Activated CD4-positive, alpha-beta T cell treated with anti-CD3 and anti-CD28 coated beads, Interleukin-2, amount 10 ng/mL, durations not matched to agents 24 days and 14 days (primary cell): ENCODE data around the gene SLC35C1. TPM values are rescaled to one million over a fixed set of nuclear protein-coding genes. Genes with fewer than 3 reads are reported as not detected.

Experiments
- DNase-seq: peaks from one replicate; pipeline ENCODE4 v3.0.0; 2022
- H3K27ac Mint-ChIP-seq: one replicate; pipeline ENCODE4 v1.8.0; 2022; ENCODE audit warnings: mild to moderate bottlenecking, mixed read lengths
- H3K27me3 Mint-ChIP-seq: one replicate; pipeline ENCODE4 v1.8.0; 2022; ENCODE audit warnings: mixed read lengths
- H3K36me3 Mint-ChIP-seq: one replicate; pipeline ENCODE4 v1.8.0; 2022; ENCODE audit warnings: low read depth, mild to moderate bottlenecking, mixed read lengths
- H3K4me1 Mint-ChIP-seq: one replicate; pipeline ENCODE4 v1.8.0; 2021; ENCODE audit warnings: mixed read lengths
- H3K4me3 Mint-ChIP-seq: one replicate; pipeline ENCODE4 v1.8.0; 2022; ENCODE audit warnings: mild to moderate bottlenecking, moderate library complexity, mixed read lengths
- H3K9me3 Mint-ChIP-seq: one replicate; pipeline ENCODE4 v1.8.0; 2021; ENCODE audit warnings: mixed read lengths
- intact Hi-C: fragments of 100-400 bp; cut with micrococcal nuclease; formaldehyde crosslinking; loops from one replicate; pipeline ENCODE4 v1.15.1; 2023
- total RNA-seq: library from RNA; stranded (reverse); gene quantifications from 2 replicates; pipeline ENCODE4 v1.2.3, GENCODE V29; 2022

SLC35C1 gene
- total RNA-seq, 1 donor from 2014 or later, result 15.3 TPM

DNA sequence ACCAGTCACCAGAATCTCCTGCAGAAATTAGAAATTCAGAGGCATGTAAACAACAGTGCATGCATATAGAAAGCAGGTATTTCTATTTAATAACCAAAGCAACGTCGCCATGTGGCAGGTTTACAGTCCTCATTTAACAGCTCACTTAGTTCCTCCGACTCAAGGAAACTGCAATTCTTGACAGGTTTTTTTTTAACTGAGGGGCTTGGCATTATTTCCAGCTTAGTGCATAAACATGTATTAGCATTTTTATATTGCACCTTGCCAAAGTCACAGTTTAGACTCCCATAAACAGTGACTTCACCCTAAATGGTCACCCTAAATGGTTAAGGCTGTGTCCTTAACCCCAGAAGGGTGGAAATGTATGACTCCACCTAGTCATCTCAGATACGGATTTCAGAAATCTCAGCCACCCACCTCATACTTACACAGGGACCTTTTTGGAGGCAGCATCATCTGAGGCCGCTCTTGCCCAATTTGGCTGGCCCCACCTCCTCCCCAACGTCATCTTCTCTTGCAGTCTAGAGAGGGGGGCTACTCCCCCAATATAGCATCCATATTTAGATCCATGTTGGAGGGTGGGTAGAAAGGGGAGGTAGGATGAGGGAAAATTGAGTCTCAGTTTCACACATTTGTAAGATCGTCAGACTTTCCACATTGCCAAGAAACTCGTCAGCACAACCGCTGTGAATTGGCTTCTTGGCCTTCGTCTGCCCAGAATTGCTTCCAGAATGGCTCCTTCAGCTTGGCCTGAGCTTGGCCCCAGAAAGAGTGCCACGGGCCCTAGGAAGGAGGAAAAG, 31.8 kb upstream of the SLC35C1 start:
- intact Hi-C loops, result loop anchor here (1.0 to 5.0 kb wide), 2 partner anchors 116 to 402 kb away; no protein-coding TSS in a partner anchor
- H3K36me3 Mint-ChIP-seq, result no peaks in the 10 kb centered on the region
- no peak overlapping the region for H3K27ac Mint-ChIP-seq
- no peak overlapping the region for H3K4me3 Mint-ChIP-seq
- no peaks in the 10 kb centered on the region for H3K9me3 Mint-ChIP-seq
- DNase-seq, result no peak
- peaks cover 20% of the 10 kb centered on the region for H3K27me3 Mint-ChIP-seq
- peaks cover 16% of the 10 kb centered on the region for H3K4me1 Mint-ChIP-seq

DNA sequence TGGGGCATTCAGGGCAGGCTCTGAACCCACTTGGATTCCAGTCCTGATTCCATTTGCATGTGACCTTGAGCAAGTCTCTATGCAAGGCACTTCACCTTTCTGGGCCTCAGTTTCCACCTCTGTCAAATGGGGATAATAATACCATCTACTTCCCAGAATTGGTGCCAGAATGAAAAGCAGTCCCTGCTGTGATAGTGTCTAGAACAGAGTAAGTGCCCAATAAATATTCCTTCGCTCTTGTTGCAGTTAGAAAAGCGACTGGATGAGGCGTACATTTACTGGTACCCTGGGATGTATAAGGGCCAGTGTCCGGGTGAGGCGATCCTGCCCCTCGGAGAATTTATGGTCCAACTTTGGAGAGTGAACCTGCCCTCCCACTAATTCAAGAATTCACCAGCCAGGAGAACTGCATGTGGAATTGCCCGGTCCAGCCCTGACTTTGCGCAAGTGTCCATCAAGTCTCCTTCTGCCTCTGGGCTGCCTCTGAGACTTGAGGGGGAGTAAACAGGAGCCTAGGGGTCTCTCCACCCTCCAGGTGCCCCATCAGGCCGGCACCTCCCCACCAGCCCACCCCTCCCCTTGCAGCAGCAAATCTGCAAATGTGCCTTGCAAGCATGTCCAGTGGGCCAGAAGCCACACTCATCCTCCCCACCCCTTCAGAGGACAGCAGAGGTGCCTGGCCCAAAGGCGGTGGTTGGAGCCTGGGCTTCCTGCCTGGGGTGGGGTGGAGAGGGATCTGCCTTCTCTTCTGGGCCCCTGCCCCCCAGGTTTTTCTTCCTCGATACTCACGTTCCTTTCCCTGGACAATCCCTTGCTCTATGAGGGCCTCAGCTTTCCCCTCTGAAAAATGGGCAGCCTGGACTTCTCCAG, 30.9 kb upstream of the SLC35C1 start:
- DNase-seq, result no peak
- H3K27me3 Mint-ChIP-seq, result peaks cover 18% of the 10 kb centered on the region
- H3K4me1 Mint-ChIP-seq, result peaks cover 16% of the 10 kb centered on the region
- intact Hi-C loops, result loop anchor here (5.0 kb wide), 1 partner anchor 117 kb away; no protein-coding TSS in a partner anchor
- no peaks in the 10 kb centered on the region for H3K9me3 Mint-ChIP-seq
- H3K4me3 Mint-ChIP-seq, result no peak overlapping the region
- no peaks in the 10 kb centered on the region for H3K36me3 Mint-ChIP-seq
- no peak overlapping the region for H3K27ac Mint-ChIP-seq

DNA sequence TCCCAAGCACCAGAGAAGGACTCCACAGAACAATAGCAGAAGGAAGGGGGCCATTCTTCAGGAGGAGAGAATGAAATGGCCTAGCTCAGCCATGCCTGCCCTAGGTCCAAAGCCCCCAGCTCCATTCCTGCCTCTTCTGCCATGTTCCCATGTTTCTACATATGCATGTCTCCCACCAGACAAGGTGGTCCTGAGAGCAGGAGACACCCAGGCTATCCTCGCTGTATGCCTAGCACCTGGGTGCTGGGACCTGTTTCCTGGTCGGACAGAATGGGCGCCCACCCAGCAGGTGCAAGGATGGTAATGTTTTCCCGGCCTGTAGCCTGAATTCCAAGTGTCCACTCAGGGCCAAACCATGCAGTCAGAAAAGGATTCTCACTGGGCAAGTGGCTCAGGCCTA, 30.2 kb upstream of the SLC35C1 start:
- intact Hi-C loops, result loop anchor here (5.0 kb wide), 1 partner anchor 117 kb away; no protein-coding TSS in a partner anchor
- Mint-ChIP-seq H3K9me3 (no peaks in the 10 kb centered on the region), H3K4me1 (peaks cover 16% of the 10 kb centered on the region), H3K4me3 (no peak overlapping the region), H3K36me3 (no peaks in the 10 kb centered on the region), H3K27me3 (peaks cover 15% of the 10 kb centered on the region), H3K27ac (no peak overlapping the region)
- DNase-seq, result no peak

DNA sequence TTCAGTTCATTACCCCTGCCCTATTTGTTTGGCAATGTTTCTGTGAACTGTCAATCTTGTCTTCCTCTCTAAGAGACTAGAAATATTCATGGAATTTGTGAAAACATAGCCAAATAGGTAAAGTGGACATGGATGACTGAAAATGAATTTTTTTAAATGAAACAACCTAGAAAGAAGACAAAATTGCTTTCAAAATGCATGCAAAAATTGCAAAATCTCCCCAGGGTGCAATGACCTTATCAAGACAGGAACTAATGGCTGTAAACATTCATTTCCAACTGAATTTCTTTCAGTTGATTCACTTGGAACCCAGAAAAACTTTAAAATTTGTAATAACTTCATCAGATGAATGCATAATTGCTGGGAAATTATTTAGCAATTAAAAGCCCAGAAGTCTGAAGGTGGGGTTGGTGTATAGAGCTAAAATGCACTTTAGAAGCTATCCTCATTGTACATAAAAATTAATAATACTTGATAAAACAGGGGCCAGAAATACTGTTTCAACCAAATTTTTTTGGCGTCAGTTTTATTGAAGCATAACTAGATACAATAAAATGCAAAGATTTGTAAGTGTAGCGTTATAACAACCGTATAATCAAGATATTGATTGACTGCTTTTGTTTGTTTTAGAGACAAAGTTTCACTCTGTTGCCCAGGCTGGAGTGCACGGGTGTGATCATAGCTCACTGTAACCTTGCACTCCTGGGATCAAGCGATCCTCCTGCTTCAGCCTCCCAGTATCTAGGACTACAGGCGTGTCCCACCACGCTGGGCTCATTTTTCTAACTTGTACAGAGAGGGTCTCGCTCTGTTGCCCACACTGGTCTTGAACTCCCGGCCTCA, 27.6 kb upstream of the SLC35C1 start:
- intact Hi-C loops, result no loop called here
- H3K36me3 Mint-ChIP-seq, result no peaks in the 10 kb centered on the region
- H3K4me3 Mint-ChIP-seq, result no peak overlapping the region
- no peaks in the 10 kb centered on the region for H3K4me1 Mint-ChIP-seq
- no peak for DNase-seq
- H3K27ac Mint-ChIP-seq, result no peak overlapping the region
- peaks cover 7% of the 10 kb centered on the region for H3K27me3 Mint-ChIP-seq
- H3K9me3 Mint-ChIP-seq, result no peaks in the 10 kb centered on the region

DNA sequence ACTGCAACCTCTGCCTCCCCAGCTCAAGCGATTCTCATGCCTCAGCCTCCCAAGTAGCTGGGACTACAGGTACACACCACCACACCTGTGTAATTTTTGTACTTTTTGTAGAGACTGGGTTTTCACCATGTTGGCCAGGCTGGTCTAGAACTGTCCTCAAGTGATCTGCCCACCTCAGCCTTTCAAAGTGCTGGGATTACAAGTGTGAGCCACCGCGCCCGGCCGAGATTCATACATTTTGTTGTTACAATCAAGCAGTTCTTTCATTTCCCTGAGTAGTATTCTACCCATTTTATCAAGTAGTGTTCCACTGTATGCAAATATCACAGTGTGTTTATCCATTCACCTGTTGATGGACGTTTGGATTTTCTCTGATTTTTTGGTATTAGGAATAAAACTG, 26.6 kb upstream of the SLC35C1 start:
- H3K4me3 Mint-ChIP-seq, result no peak overlapping the region
- intact Hi-C loops, result no loop called here

DNA sequence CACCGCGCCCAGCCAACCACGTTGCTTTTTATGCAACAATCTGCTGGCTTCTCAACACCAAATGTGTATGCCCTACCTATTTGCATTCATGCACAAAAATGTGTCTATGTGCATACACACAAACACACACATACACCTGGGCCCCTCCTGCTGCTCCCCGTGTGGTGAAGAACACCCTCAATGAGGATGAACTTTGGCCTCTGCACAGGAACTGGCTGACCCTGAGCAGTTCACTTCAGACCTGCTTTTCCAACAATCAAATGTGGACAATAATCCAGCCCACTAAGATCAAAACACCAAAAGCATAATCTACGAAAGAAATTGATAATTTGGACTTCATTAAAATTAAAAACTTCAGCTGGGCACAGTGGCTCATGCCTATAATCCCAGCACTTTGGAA, 25.3 kb upstream of the SLC35C1 start:
- no peaks in the 10 kb centered on the region for H3K4me1 Mint-ChIP-seq
- intact Hi-C loops, result no loop called here
- no peak overlapping the region for H3K4me3 Mint-ChIP-seq
- H3K27ac Mint-ChIP-seq, result no peak overlapping the region
- no peak for DNase-seq
- H3K9me3 Mint-ChIP-seq, result no peaks in the 10 kb centered on the region
- H3K27me3 Mint-ChIP-seq, result peaks cover 15% of the 10 kb centered on the region
- H3K36me3 Mint-ChIP-seq, result no peaks in the 10 kb centered on the region

More for the DNA sequence above, 26.6 kb upstream of the SLC35C1 start:
- Mint-ChIP-seq H3K27ac (no peak overlapping the region), H3K27me3 (peaks cover 11% of the 10 kb centered on the region), H3K9me3 (no peaks in the 10 kb centered on the region), H3K36me3 (no peaks in the 10 kb centered on the region), H3K4me1 (no peaks in the 10 kb centered on the region)
- DNase-seq, result no peak

DNA sequence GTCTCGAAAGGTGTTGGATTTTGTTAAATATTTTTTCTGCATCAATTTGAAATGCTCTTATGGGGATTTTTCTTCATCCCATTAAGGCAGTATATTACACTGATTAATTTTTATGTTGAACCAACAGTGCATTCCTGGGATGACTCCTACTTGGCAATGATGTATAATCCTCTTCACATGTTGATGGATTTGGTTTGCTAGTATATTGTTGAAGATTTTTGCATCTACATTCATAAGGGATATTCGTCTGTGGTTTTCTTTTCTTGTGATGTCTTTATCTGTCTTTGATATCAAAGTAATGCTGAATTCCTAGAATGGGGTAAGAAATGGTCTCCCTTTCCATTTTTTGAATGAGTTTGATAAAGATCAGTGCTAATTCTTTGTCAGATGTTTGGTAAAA, 18.7 kb upstream of the SLC35C1 start:
- peaks cover 20% of the 10 kb centered on the region for H3K27me3 Mint-ChIP-seq
- H3K27ac Mint-ChIP-seq, result no peak overlapping the region
- H3K36me3 Mint-ChIP-seq, result no peaks in the 10 kb centered on the region
- no peak for DNase-seq
- no peak overlapping the region for H3K4me3 Mint-ChIP-seq
- H3K4me1 Mint-ChIP-seq, result peaks cover 3% of the 10 kb centered on the region
- intact Hi-C loops, result no loop called here
- peaks cover 6% of the 10 kb centered on the region for H3K9me3 Mint-ChIP-seq

DNA sequence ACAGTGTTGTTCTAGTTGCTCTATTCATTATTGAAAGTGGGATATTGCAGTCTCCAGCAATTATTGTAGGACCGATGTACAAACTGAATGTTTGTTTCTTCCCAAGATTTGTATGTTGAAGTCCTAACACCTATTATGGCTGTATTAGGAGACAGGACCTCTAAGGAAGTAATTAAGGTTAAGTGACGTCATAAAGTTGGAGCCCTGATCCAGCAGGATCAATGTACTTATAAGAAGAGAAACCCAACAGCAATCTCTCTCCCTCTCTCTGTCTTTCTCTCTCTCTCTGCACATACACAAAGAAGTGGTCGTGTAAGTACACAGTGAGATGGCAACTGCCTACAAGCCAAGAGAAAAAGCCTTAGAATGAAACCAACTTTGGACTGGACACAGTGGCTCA, 16.1 kb upstream of the SLC35C1 start:
- Mint-ChIP-seq H3K4me3 (no peak overlapping the region), H3K4me1 (peaks cover 3% of the 10 kb centered on the region), H3K36me3 (no peaks in the 10 kb centered on the region)

DNA sequence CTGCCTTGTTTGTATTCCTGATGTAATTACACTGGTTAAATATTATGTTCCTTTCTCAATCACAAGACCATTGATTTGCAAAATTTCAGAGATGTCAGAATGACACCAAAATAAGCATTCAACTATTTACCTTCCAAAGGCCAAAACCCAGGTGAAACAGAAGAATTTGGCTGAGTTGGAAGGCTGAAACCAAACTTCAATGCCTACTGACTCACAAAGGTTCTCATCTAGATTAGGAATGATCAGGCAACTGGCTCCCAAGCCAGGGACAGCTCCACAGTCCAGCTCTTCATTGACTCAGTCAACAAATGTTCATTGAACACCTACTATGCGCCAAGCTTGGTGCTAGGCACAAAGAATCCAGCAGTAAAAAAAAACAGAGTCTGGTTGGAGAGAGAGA, 13.4 kb upstream of the SLC35C1 start:
- no peak for DNase-seq
- no peak overlapping the region for H3K27ac Mint-ChIP-seq
- H3K27me3 Mint-ChIP-seq, result peaks cover 20% of the 10 kb centered on the region
- intact Hi-C loops, result no loop called here
- H3K36me3 Mint-ChIP-seq, result no peaks in the 10 kb centered on the region
- no peak overlapping the region for H3K4me3 Mint-ChIP-seq
- H3K9me3 Mint-ChIP-seq, result peaks cover 6% of the 10 kb centered on the region
- no peaks in the 10 kb centered on the region for H3K4me1 Mint-ChIP-seq

More for the DNA sequence above, 16.1 kb upstream of the SLC35C1 start:
- peaks cover 17% of the 10 kb centered on the region for H3K27me3 Mint-ChIP-seq
- intact Hi-C loops, result no loop called here
- no peak for DNase-seq
- H3K27ac Mint-ChIP-seq, result no peak overlapping the region
- H3K9me3 Mint-ChIP-seq, result peaks cover 6% of the 10 kb centered on the region

DNA sequence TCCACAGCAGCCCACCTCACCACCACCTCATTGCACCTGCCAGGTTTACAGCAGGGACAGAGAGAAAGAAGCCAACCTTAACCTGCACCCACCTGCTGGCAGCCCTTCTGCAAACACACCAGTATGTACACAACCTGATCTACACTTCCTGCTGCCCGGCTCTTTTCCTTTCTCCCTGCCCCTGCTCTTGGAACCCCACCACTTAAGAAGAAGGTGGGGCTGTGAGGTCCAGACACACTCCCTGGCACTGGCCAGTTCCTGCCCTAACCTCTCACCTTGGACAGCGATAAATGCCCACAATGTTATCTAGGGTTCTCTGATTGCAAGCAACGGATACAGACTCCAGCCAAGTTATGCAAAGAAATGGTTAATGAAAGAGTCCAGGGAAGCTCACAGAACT, 10.8 kb upstream of the SLC35C1 start:
- intact Hi-C loops, result no loop called here
- Mint-ChIP-seq H3K27ac (no peak overlapping the region), H3K9me3 (no peaks in the 10 kb centered on the region), H3K4me1 (no peaks in the 10 kb centered on the region), H3K27me3 (peaks cover 12% of the 10 kb centered on the region), H3K36me3 (no peaks in the 10 kb centered on the region), H3K4me3 (no peak overlapping the region)
- no peak for DNase-seq

DNA sequence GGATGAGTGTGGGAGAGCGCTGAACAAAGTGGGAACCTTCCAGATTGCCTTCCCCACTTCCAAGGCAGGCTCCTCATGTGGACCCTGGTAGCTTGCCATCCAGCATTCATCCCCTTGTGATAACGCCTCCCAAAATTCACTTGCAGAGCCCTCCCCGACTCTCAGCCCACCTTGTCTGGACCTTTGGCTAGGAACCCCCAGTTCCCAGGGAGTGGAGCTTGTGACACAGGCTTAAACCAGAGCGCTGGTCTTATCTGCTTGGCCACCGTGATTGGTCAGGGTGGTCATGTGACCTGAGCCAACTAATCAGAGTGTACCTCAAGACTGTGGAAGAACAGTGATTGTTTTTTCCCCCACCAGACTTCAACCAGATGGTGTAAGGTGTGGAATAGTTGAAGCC, 9.6 kb upstream of the SLC35C1 start:
- Mint-ChIP-seq H3K27me3 (peaks cover 12% of the 10 kb centered on the region), H3K4me1 (no peaks in the 10 kb centered on the region), H3K36me3 (no peaks in the 10 kb centered on the region), H3K4me3 (no peak overlapping the region), H3K27ac (no peak overlapping the region), H3K9me3 (no peaks in the 10 kb centered on the region)
- intact Hi-C loops, result no loop called here
- DNase-seq, result no peak

DNA sequence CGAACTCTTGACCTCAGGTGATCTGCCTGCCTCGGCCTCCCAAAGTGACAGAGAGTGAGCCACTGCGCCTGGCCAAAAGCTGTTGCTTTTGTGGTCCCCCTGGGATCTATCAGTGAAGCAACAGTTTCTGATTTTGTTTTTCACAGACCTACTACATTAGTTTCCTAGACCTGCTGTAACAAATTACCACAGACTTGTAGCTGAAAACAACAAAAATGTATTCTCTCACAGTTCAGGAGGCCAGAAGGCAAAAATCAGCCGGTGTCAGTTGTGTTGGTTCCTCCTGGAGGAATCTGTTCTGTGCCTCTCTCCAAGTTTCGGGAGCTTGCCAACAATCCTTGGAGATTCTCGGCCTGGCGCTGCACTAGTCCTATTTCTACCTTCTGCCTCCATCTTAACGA, 8.5 kb upstream of the SLC35C1 start:
- no peak overlapping the region for H3K27ac Mint-ChIP-seq
- H3K27me3 Mint-ChIP-seq, result peaks cover 11% of the 10 kb centered on the region
- H3K4me3 Mint-ChIP-seq, result no peak overlapping the region
- no peaks in the 10 kb centered on the region for H3K4me1 Mint-ChIP-seq
- intact Hi-C loops, result no loop called here
- DNase-seq, result no peak
- H3K36me3 Mint-ChIP-seq, result no peaks in the 10 kb centered on the region
- no peaks in the 10 kb centered on the region for H3K9me3 Mint-ChIP-seq

DNA sequence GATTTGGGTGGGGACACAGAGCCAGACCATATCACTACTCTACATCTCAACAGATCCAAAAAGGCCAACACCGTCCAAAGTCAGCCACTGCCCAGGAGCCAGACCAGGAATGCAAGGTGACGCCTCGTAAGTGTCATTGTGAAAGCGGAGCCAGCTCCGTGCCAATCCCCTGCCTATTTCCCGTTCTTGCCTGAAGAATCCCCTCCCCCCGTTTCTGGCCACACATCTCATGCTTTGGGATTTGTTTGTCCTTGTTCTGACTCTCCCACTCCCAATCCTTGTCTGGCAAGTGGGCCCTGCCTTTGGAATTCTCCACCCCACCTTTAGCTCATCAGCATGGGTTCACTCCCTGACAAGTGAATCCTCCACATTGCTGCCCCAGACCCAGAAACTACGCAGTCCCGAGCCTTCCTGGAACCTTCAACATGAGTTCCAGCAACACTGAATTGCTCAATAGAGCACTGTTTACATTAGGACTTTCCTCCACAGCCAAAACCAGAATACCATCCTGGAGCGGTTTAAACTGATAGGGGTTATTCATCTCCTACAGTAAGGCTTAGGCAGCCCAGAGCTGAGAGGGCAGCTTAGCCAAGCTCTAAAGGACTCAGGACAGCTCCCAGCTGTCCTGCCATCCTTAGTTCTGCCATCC, 6.0 kb upstream of the SLC35C1 start:
- Mint-ChIP-seq H3K27ac (no peak overlapping the region), H3K27me3 (peaks cover 7% of the 10 kb centered on the region), H3K4me1 (peaks cover 4% of the 10 kb centered on the region), H3K36me3 (no peaks in the 10 kb centered on the region), H3K9me3 (no peaks in the 10 kb centered on the region), H3K4me3 (no peak overlapping the region)
- no peak for DNase-seq
- intact Hi-C loops, result no loop called here
